HEK293 (cell line): ENCODE results near the gene ZFAND6.

ENCODE experiments used
- CTCF ChIA-PET: fragments of 350-600 bp; formaldehyde crosslinking; extraction: SDS; loops from one replicate; lab custom pipeline; 2021; ENCODE audit warnings: antibody characterized with exemption; lab: Yijun Ruan, JAX
- POLR2A ChIA-PET: fragments of 300-600 bp; formaldehyde crosslinking; extraction: SDS; loops from one replicate; lab custom pipeline; 2020; ENCODE audit warnings: antibody characterized with exemption, inconsistent platforms; lab: Yijun Ruan, JAX
- H3K27ac ChIP-seq: fragments of 200-500 bp; sonication (Bioruptor generic); 2 replicates; pipeline ENCODE4 v1.5.1; 2014; ENCODE audit warnings: low read depth, low read length, control low read depth, inconsistent platforms; ENCODE audit errors: extremely low read depth
- H3K36me3 ChIP-seq, 2 experiments: fragments of 200-500 bp in 1 of 2; sonication (Bioruptor generic) in 1 of 2; 1 replicate in 1 of 2; 2 replicates in 1 of 2; pipeline ENCODE4 v1.5.1; 2014 to 2017; ENCODE audit warnings: inconsistent platforms in 2 of 2, low read length in 2 of 2; ENCODE audit not compliant: control insufficient read depth in 2 of 2, insufficient read depth in 1 of 2
- H3K4me1 ChIP-seq: fragments of 200-500 bp; sonication (Bioruptor generic); 2 replicates; pipeline ENCODE4 v1.5.1; 2014; ENCODE audit warnings: mild to moderate bottlenecking, low read length, inconsistent platforms; ENCODE audit not compliant: control insufficient read depth, insufficient read depth
- H3K4me3 ChIP-seq: 2 replicates; pipeline ENCODE4 v1.5.1; 2011; ENCODE audit warnings: low read depth, mild to moderate bottlenecking, control low read depth, low read length, moderate library complexity
- H3K9me3 ChIP-seq: fragments of 200-500 bp; sonication (Bioruptor generic); 2 replicates; pipeline ENCODE4 v1.5.1; 2014; ENCODE audit warnings: low read depth, low read length, inconsistent platforms; ENCODE audit not compliant: control insufficient read depth, insufficient read depth
- IKZF3 ChIP-seq: fragments of 450-650 bp; IDR thresholded peaks from 2 replicates; pipeline ENCODE4 v1.5.0; 2018; ENCODE audit warnings: missing biosample characterization, mild to moderate bottlenecking, missing genetic modification characterization, moderate library complexity
- KLF8 ChIP-seq: fragments of 450-650 bp; formaldehyde crosslinking; IDR thresholded peaks from 2 replicates; pipeline ENCODE4 v1.5.1; 2016; ENCODE audit warnings: missing biosample characterization, missing genetic modification characterization
- MZF1 ChIP-seq: fragments of 450-650 bp; formaldehyde crosslinking; IDR thresholded peaks from 2 replicates; pipeline ENCODE4 v1.5.1; 2017; ENCODE audit warnings: missing biosample characterization, missing genetic modification characterization, borderline replicate concordance
- PRDM6 ChIP-seq: fragments of 450-650 bp; formaldehyde crosslinking; IDR thresholded peaks from 2 replicates; pipeline ENCODE4 v1.5.1; 2017; ENCODE audit warnings: missing biosample characterization, missing genetic modification characterization
- SCRT2 ChIP-seq: fragments of 450-650 bp; formaldehyde crosslinking; IDR thresholded peaks from 2 replicates; pipeline ENCODE4 v1.5.1; 2016; ENCODE audit warnings: missing biosample characterization, missing genetic modification characterization
- TCF7L2 ChIP-seq: IDR thresholded peaks from 2 replicates; pipeline ENCODE4 v1.6.1; 2011; ENCODE audit warnings: low read depth, mild to moderate bottlenecking, inconsistent platforms, low read length, moderate library complexity, borderline replicate concordance
- ZNF112 ChIP-seq: fragments of 450-650 bp; formaldehyde crosslinking; IDR thresholded peaks from 2 replicates; pipeline ENCODE4 v1.5.0; 2017; ENCODE audit warnings: missing biosample characterization, missing genetic modification characterization
- ZNF2 ChIP-seq: fragments of 450-650 bp; formaldehyde crosslinking; IDR thresholded peaks from 2 replicates; pipeline ENCODE4 v1.5.1; 2016; ENCODE audit warnings: missing biosample characterization, missing genetic modification characterization
- ZNF280C ChIP-seq: fragments of 450-650 bp; formaldehyde crosslinking; IDR thresholded peaks from 2 replicates; pipeline ENCODE4 v1.5.1; 2016; ENCODE audit warnings: missing biosample characterization, missing genetic modification characterization
- ZNF426 ChIP-seq: fragments of 450-650 bp; formaldehyde crosslinking; IDR thresholded peaks from 2 replicates; pipeline ENCODE4 v1.5.1; 2017; ENCODE audit warnings: missing biosample characterization, missing genetic modification characterization, mild to moderate bottlenecking, inconsistent platforms, moderate library complexity
- ZNF529 ChIP-seq: fragments of 450-650 bp; formaldehyde crosslinking; IDR thresholded peaks from 2 replicates; pipeline ENCODE4 v1.5.1; 2017; ENCODE audit warnings: missing genetic modification characterization, missing biosample characterization; ENCODE audit not compliant: insufficient replicate concordance
- ZNF600 ChIP-seq: fragments of 450-650 bp; formaldehyde crosslinking; IDR thresholded peaks from 2 replicates; pipeline ENCODE4 v1.5.1; 2016; ENCODE audit warnings: missing biosample characterization, missing genetic modification characterization
- ZNF660 ChIP-seq: fragments of 450-650 bp; IDR thresholded peaks from 2 replicates; pipeline ENCODE4 v1.5.1; 2018; ENCODE audit warnings: missing biosample characterization, mild to moderate bottlenecking, missing genetic modification characterization
- ZNF664 ChIP-seq: fragments of 450-650 bp; formaldehyde crosslinking; IDR thresholded peaks from 2 replicates; pipeline ENCODE4 v1.5.1; 2016; ENCODE audit warnings: missing biosample characterization, missing genetic modification characterization
- ZNF837 ChIP-seq: fragments of 450-650 bp; formaldehyde crosslinking; IDR thresholded peaks from 2 replicates; pipeline ENCODE4 v1.5.1; 2016; ENCODE audit warnings: missing biosample characterization, missing genetic modification characterization
- TF ChIP-seq, protein P1 (sequence below): fragments of 450-650 bp; formaldehyde crosslinking; IDR thresholded peaks from 2 replicates; pipeline ENCODE4 v1.5.1; 2017; ENCODE audit warnings: missing biosample characterization, missing genetic modification characterization
- TF ChIP-seq, protein P2 (sequence below): fragments of 450-650 bp; formaldehyde crosslinking; conservative IDR thresholded peaks from 2 replicates; pipeline ENCODE4 v1.5.1; 2016; ENCODE audit warnings: low read depth, missing biosample characterization, missing genetic modification characterization

The ZFAND6 gene

DNA sequence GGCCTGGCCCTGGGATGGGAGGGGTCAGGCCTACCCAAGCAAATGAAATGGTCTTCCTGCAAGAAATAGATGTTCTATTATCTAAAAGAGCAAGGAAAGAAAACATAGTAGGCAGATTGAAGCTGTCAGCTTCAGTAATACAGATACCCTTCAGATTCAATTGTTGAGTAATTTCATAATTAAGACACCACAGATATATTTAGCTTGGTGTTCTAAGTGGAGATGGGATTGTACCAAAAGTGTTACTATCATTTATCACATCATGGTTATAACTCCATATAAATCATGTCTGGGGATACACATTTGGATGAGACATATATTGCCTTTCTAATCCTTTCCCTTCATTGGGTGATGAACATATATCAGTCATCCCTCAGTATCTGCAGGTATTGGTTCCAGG is 51.4 kb downstream of the ZFAND6 start (continued):
- no peak for TF ChIP-seq SCRT2 (tag by site-specific recombination)
- no peak for TF ChIP-seq ZNF529
- no peak for TF ChIP-seq IKZF3 (tag by site-specific recombination)
- TF ChIP-seq, protein P1, sequence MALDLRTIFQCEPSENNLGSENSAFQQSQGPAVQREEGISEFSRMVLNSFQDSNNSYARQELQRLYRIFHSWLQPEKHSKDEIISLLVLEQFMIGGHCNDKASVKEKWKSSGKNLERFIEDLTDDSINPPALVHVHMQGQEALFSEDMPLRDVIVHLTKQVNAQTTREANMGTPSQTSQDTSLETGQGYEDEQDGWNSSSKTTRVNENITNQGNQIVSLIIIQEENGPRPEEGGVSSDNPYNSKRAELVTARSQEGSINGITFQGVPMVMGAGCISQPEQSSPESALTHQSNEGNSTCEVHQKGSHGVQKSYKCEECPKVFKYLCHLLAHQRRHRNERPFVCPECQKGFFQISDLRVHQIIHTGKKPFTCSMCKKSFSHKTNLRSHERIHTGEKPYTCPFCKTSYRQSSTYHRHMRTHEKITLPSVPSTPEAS (tag by site-specific recombination) = no peak
- TF ChIP-seq KLF8 (tag by site-specific recombination) = no peak
- TF ChIP-seq ZNF2 (tag by site-specific recombination) = no peak
- TF ChIP-seq ZNF280C (tag by site-specific recombination) = no peak
- no peak for TF ChIP-seq ZNF660 (tag by site-specific recombination)

- TF ChIP-seq ZNF112 (tag by site-specific recombination) (no peak), ZNF837 (tag by site-specific recombination) (no peak), PRDM6 (peak; percentile 54), ZNF426 (no peak), ZNF280C (tag by site-specific recombination) (no peak)
- TF ChIP-seq, all 188 proteins: peak for 1
- Histone ChIP-seq H3K9me3 (no peaks in the 10 kb centered on the region), H3K36me3 (no peaks in the 10 kb centered on the region), H3K4me3 (no peak overlapping the region), H3K27ac (no peak overlapping the region), H3K4me1 (peaks cover 31% of the 10 kb centered on the region)
- ChIA-PET POLR2A (no interaction called here), CTCF (interaction anchor here (0.6 to 1.4 kb wide), 3 partner anchors 9 to 20 kb away, joined by 3 to 6 read pairs (median 4); no protein-coding TSS in a partner anchor)
Measured at GRCh38 chr15:80114114-80114513, 54.6 kb downstream of the ZFAND6 start.

DNA sequence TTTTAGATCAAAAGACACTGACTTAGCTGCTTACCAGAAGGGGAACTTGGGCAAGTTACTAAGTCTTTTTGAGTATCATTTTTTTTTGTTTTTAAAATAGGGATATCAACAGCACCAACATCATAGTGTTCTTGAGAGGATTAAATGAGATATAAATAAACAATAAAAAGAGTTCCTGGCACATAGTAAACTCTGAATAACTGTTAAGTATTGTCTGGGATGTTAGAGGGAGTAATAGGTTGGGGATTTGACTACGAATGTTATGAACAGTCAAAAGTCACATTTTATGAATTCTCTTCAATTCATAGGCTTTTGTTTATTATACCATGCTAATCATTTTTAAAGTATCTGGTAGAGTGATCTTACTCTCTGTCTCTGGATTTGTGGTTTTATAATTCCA is 55.5 kb downstream of the ZFAND6 start:
- CTCF ChIA-PET = no interaction called here
- TF ChIP-seq ZNF600 (tag by site-specific recombination) = 0 out of 2 replicates have a peak, but pooled peaks have one; percentile 68
- TF ChIP-seq, protein P2, sequence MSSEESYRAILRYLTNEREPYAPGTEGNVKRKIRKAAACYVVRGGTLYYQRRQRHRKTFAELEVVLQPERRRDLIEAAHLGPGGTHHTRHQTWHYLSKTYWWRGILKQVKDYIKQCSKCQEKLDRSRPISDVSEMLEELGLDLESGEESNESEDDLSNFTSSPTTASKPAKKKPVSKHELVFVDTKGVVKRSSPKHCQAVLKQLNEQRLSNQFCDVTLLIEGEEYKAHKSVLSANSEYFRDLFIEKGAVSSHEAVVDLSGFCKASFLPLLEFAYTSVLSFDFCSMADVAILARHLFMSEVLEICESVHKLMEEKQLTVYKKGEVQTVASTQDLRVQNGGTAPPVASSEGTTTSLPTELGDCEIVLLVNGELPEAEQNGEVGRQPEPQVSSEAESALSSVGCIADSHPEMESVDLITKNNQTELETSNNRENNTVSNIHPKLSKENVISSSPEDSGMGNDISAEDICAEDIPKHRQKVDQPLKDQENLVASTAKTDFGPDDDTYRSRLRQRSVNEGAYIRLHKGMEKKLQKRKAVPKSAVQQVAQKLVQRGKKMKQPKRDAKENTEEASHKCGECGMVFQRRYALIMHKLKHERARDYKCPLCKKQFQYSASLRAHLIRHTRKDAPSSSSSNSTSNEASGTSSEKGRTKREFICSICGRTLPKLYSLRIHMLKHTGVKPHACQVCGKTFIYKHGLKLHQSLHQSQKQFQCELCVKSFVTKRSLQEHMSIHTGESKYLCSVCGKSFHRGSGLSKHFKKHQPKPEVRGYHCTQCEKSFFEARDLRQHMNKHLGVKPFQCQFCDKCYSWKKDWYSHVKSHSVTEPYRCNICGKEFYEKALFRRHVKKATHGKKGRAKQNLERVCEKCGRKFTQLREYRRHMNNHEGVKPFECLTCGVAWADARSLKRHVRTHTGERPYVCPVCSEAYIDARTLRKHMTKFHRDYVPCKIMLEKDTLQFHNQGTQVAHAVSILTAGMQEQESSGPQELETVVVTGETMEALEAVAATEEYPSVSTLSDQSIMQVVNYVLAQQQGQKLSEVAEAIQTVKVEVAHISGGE (tag by site-specific recombination) = no peak
- TF ChIP-seq TCF7L2 = no peak
- peak; percentile 78; the same call in 1 of the 2 replicates for TF ChIP-seq MZF1 (tag by site-specific recombination)
- peak; percentile 94 for TF ChIP-seq ZNF664 (tag by site-specific recombination)
- TF ChIP-seq, all 188 proteins: peak for 3
- H3K27ac ChIP-seq = no peak overlapping the region
- H3K36me3 ChIP-seq = no peaks in the 10 kb centered on the region
- no peaks in the 10 kb centered on the region for H3K9me3 ChIP-seq
- POLR2A ChIA-PET = no interaction called here
- no peak overlapping the region for H3K4me3 ChIP-seq
- peaks cover 31% of the 10 kb centered on the region for H3K4me1 ChIP-seq
